NCI-H1417 treated with DMSO at 0.1 percent for 48 hours (cell line): ENCODE results near the gene RAB14.
A peak's percentile ranks its signal among the peaks of the same experiment; 100 is the strongest.

Experiments used
- DNase-seq: peaks from one replicate; lab custom pipeline; 2025; lab: John Stamatoyannopoulos, UW

The RAB14 gene

DNA sequence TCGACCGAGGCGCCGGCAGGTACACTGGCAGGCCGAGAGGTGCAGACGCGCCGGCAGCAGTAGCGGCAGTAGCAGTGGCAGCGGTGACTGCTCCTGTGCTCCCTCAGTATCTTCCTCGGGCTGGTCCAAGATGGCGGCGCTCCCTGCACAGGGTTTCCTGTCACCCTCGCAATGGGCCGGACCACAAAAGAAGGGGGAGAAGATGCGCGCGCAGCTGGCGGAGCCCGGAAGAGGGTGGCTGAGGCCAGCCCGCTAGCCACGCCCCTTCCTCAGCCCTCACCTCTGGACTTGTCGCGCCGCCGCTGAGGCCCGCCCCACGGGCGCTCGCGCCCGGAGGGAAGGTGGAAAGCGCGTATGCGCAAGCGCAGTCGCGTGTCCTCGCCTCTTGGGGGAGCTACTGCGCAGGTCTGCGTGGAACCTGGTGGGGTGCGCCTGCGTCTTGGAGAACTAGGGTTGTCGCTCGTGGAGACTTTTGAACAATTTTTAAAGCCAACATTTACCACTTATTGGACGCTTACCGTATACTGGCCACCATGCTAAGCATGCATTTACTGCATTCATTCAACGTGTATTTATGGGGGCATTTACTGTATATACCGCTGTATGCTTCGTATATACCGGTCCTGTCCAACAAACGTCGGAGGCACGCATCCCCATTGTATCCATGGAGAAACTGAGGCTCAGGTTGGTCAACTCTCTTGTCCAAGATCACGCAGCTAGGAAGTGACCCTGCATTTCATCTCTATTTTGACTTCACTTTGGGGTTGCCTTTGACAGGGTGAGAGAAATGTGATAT, at the start of gene RAB14:
Gene RAB14, minus strand, starts transcription at position 132 of the 796 bp plus-strand sequence. CDS start 8,457 bp downstream, outside the sequence.
- peak; percentile 98 for DNase-seq

GRCh38 chr9:121249563-121249962, 47.9 kb upstream of the RAB14 start:
- no peak for DNase-seq

DNA sequence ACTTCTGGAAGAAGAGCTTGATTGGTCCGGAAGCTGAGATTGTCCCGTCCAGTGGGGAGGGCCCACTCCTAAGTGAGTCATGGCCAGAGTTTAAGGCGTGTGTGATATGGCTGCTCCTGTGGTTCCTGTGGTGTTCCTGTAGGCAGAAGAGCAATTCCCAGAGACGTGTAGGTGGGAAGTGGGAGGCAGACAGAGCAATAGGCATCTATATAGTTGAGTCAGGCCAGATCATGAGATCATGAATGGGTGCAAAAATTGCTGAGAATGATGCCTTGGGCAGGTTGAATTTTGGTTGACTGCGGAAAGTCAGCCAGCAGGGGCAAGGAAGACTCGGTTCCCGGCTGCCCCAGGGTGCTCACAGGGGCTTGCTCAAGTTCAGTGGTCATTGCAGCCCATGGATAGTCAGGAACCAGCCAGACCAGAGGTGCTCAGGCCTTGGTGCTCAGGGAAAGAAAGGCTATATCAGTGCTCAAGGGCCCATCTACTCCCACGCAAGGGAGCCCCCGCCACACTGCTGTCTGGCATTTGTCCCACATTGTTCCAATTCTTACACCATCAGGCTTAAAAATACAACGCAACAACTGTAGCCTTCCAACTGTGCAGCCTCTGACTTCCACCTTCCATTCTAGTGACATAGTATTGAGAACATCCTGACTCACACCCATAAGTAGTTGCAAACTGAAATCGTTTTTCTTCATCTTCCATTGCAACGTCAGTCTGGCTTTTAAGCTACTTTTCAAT, 45.3 kb upstream of the RAB14 start:
- DNase-seq, result no peak

DNA sequence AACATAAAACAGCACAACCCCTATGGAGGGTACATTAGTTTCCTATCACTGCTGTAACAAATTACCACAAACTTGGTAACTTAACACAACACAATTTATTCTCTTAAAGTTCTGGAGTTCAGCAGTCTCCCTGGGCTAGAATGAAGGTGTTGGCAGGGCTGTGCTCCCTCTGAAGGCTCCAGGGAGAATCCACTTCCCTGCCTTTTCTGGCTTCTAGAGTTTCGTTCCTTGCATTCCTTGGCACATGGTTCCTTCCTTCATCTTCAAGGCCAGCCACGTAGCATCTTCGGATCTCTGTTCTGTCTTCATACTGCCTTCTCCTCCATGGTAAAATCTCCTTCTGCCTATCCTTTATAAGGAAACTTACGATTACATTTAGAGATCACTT, 41.3 kb upstream of the RAB14 start:
- DNase-seq, result no peak

DNA sequence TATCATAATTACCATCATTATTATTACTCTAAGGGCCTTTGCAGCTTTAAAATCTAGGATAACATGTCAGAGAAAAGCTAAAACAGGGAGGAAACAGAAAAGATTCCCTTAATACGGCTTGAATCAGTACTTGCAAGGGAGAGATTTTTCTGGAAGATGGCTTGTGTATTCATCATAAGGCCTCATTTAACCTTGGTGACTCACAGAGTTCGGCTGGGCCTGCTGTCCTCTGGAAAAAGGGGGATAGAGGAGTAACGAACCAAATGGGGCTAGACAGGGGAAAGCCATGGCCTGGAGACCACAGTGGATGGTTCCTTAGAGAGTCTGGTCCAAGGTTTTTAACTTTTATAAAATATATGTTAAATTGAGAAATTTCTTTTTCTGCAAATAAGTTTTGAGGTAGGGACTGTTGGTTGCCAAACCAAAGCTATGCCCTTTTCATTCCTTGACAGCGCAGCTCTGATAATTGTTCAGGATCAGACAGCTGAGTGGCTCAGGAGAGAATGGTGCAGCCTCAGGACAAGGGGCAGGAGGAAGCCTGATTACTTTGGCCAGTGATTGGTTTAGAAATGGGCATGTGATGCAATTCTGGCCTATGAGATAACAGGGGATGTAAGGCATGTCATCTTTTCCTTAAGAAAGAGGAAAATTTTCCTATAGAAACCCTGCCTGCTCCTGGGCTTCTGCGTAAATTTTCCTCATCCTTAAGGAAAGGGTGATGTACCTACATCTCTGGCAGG, 40.7 kb upstream of the RAB14 start:
- no peak for DNase-seq

- no peak for DNase-seq
Measured at GRCh38 chr9:121240472-121241135, 38.9 kb upstream of the RAB14 start.

GRCh38 chr9:121239851-121240250, 38.2 kb upstream of the RAB14 start:
- DNase-seq, result no peak

- DNase-seq, result no peak
Measured at GRCh38 chr9:121239071-121239470, 37.4 kb upstream of the RAB14 start.

DNA sequence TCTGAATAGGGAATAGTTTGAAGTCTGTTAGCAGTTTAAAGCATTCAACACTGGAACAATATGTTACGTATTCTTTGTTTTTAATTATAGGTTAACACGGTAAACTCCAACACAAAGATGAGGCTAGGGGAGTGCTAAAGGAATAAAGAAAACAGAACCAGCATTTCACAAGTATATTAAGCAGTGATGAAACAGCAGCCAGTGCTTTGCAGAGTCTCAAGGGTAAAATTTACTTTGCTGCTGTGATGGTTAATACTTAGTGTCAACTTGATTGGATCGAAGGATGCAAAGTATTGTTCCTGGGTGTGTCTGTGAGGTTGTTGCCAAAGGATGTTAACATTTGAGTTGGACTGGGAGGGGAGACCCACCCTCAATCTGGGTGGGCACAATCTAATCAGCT, 36.2 kb upstream of the RAB14 start:
- no peak for DNase-seq

DNA sequence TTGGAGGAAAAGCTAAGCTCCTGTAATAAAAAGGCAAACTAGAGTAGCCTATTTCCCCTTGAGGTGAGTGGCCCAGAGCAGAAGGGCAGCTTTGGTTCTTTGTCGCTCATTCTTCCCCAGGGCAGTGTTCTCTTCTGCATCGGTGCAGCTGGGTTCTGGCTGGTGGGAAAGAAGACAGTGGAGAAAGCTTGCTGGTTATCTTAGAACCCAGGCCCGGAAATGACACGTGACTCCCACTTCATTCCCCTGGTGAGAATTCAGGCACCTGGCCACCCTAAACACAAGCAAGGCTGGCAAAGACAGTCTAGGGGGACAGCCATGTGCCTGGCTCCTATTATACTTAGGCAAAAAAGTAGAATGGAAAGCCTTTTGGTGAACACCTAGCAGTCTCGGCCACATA, 33.8 kb upstream of the RAB14 start:
- no peak for DNase-seq

- DNase-seq, result no peak
Measured at GRCh38 chr9:121234832-121235161, 33.1 kb upstream of the RAB14 start.

DNA sequence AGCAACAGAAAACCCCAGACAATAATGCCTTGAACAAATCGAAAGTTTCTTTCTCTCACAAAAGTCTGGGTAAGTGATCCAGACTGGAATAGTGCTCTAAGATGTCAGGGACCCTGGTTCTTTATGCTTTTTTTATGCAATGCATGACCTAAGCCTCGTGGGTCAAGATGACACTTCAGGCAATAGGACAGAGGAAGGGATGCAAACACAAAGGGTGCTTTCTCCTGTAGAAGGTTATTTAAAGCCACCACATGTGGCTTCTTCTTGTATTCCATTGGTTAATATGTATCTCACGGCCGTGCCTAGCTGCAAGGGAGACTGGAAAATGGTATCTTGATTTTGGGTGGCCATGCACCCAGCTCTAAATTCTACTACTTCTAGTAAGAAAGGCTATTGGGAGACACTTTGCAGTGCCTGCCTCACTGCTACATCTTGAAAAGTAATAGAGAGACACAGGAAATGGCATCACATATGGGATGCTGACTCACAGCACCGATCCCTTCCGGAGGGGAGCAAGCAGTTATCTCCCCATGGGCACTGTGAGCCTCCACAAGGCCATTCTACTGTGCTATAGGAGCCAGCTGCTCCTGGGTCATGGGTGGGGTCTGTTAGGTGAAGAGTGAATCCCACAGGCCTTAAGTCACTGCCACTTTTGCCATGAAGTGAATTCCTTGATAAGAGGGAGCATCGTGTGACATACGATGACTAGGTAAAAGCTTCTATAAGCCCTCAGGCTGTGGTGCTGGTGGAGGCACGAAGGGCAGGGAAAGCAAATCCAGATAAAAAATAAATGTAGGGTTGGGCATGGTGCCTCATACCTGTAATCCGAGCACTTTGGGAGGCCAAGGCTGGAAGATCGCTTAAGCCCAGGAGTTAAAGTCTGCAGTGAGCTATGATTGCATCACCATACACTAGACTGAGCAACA, 32.5 kb upstream of the RAB14 start:
- no peak for DNase-seq

- DNase-seq, result no peak
Measured at GRCh38 chr9:121232251-121232650, 30.6 kb upstream of the RAB14 start.

DNA sequence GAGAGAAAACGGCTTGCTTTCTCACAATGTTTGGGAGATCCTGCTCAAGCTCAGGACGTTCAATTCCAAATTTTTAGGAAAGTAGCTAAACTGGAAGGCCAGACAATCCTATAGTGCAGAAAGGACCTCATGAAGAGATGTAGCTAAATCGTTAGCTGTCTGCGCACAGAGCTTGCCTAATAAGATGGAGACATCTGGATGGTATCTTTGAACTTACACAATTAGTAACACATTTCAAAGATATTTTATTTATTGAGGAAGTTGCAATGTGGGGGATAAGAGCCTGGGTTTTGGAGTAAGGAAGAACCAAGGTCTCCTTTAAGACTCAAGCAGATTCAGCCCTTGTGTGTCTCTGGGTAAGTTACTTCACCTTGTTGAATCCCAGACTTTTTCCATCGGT, 28.6 kb upstream of the RAB14 start:
- DNase-seq, result no peak

- DNase-seq, result no peak
Measured at GRCh38 chr9:121227862-121228261, 26.2 kb upstream of the RAB14 start.

DNA sequence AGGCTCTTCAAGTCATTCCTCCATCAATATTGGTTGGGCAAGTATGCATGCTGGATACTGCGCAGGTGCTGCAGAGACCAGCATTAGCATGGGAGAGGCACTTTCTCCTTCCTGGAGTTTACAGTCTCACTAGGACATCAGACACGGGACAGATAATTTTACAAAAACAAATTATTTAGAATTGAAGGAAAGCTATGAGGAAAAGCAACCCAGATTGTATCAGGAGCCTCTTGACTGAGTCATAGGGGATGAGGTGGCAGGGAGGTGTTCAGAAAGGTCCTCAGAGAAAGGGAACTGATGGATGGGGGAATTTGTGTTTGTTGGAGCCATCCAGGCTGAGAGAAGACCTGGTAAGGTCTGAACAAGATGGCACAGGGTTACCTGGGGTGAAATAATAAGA, 24.5 kb upstream of the RAB14 start:
- DNase-seq, result no peak

- DNase-seq, result no peak
Measured at GRCh38 chr9:121225240-121225639, 23.6 kb upstream of the RAB14 start.

- DNase-seq, result no peak
Measured at GRCh38 chr9:121222524-121223171, 21.0 kb upstream of the RAB14 start.

GRCh38 chr9:121221664-121222055, 20.0 kb upstream of the RAB14 start:
- DNase-seq, result no peak

DNA sequence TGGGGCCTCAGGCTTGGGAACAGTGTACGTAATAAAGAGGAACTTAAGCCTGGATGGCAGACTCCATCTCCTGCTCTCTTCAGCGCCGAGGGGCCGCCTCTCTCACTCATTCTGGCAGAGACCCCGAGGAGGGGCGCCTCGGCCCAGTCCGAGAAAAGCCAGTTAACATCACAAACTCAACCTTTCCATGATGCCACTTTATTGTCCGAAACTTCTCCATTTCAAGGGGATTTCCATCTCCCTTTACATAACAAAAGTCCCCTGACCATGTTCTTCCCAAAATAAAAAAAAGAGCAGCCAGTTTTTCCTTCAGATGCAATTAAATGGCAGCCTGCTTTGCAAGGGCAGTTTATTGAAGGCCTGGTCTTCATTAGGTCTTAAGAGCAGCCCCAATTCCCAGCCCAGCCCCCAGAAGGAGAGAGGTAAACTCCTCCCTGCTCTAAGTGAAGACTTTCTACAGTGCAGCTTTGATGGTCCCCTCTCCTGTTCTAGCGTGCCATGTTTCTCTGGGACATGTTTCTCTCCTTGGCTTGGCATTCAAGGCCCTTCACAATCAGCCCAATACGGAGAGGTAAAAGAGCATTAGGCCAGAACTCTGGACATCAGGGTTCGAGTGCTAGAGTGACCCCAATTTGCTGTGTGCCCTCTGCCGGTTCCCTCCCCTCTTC, 19.5 kb upstream of the RAB14 start:
- DNase-seq, result no peak
